SU-DHL-6 (cell line): ENCODE results near the gene PPARG.

ENCODE experiments used
- H2AFZ ChIP-seq: fragments of 200-600 bp; sonication (generic); 2 replicates; pipeline ENCODE4 v1.6.1; 2014; ENCODE audit warnings: low read depth, mild to moderate bottlenecking, moderate library complexity, mixed read lengths, antibody characterized with exemption, low read length; ENCODE audit not compliant: severe bottlenecking
- H3F3A ChIP-seq: fragments of 200-600 bp; shearing (Covaris generic); 2 replicates; pipeline ENCODE4 v1.6.0; 2016; ENCODE audit warnings: antibody characterized with exemption, mild to moderate bottlenecking; ENCODE audit not compliant: insufficient read depth
- H3K27ac ChIP-seq: fragments of 200-600 bp; sonication (generic); 2 replicates; pipeline ENCODE4 v1.5.1; 2016; ENCODE audit warnings: low read depth, mild to moderate bottlenecking, low read length, moderate library complexity, mixed read lengths
- H3K27me3 ChIP-seq: fragments of 200-600 bp; sonication (generic), shearing (Covaris generic); 2 replicates; pipeline ENCODE4 v1.6.0; 2014; ENCODE audit warnings: mild to moderate bottlenecking, low read length
- H3K36me3 ChIP-seq: fragments of 200-600 bp; sonication (generic); 2 replicates; pipeline ENCODE4 v1.6.1; 2014; ENCODE audit warnings: mild to moderate bottlenecking, low read length, mixed read lengths
- H3K4me2 ChIP-seq: fragments of 300-600, 200-600 bp; shearing (Covaris generic), sonication (generic); 2 replicates; pipeline ENCODE4 v1.6.0; 2014; ENCODE audit warnings: low read length, low read depth, mild to moderate bottlenecking; ENCODE audit not compliant: poor library complexity, severe bottlenecking
- H3K4me3 ChIP-seq: fragments of 200-600 bp; sonication (generic); 2 replicates; pipeline ENCODE4 v1.5.1; 2014; ENCODE audit warnings: antibody characterized with exemption, low read length, mild to moderate bottlenecking, mixed read lengths; ENCODE audit not compliant: insufficient read depth, poor library complexity, severe bottlenecking
- H3K79me2 ChIP-seq: fragments of 200-600 bp; sonication (generic); 2 replicates; pipeline ENCODE4 v1.6.1; 2014; ENCODE audit warnings: mild to moderate bottlenecking, low read length, moderate library complexity; ENCODE audit not compliant: insufficient read depth
- H3K9ac ChIP-seq: fragments of 200-600 bp; sonication (generic); 2 replicates; pipeline ENCODE4 v1.7.0; 2014; ENCODE audit warnings: mild to moderate bottlenecking, low read length
- H3K9me2 ChIP-seq: fragments of 200-600 bp; sonication (generic); replicated peaks from 2 replicates; pipeline ENCODE4 v1.6.1; 2014; ENCODE audit warnings: low read length; ENCODE audit not compliant: insufficient read depth
- H3K9me3 ChIP-seq: fragments of 200-600 bp; sonication (generic); 2 replicates; pipeline ENCODE4 v1.6.1; 2014; ENCODE audit warnings: low read length, mixed read lengths; ENCODE audit not compliant: insufficient read depth
- H4K20me1 ChIP-seq: fragments of 200-600 bp; sonication (generic); 2 replicates; pipeline ENCODE4 v1.6.1; 2014; ENCODE audit warnings: low read depth, mild to moderate bottlenecking, antibody characterized with exemption, low read length, moderate library complexity, mixed read lengths
- EZH2phosphoT487 ChIP-seq: fragments of 200-600 bp; sonication (generic), shearing (Covaris generic); conservative IDR thresholded peaks from 2 replicates; pipeline ENCODE4 v1.6.1; 2018; ENCODE audit warnings: mild to moderate bottlenecking, antibody characterized with exemption, low read length, moderate library complexity, mixed read lengths
- TF ChIP-seq, protein P1 (sequence below): fragments of 200-600 bp; sonication (generic); IDR thresholded peaks from one replicate; pipeline ENCODE4 v1.5.1; 2017; ENCODE audit warnings: antibody characterized with exemption, mild to moderate bottlenecking, low read length, moderate library complexity; ENCODE audit not compliant: insufficient read depth, poor library complexity, severe bottlenecking

The PPARG gene

DNA sequence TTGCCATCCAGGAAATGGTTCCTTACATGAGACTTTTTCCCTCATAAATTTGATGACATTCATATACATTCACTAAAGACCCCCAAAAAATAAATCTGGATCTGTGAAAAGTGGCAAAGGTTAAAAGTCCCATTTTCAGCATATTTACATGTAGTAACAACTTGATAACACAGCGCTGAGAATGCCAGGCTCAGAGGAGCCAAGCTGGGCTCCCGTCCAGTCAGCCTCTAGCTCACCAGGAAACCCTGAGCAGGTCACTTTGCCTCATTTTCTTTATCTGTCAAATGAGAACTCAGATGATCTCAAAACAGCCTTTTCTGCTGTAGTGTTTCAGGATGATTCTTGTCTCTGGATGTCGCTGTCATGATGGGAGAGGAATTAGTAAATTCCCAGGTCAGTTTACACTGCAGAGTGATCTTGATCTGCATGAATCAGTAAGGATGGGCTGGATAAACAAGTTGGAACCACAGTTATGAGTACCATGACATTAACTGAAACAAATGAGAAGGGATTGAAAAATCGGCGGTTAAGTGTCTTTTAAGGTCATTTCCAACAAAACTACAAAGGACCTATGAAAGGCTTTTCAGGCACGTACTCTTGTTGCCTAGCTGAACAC is 82.8 kb downstream of the PPARG start:
- H3K9me2 ChIP-seq = no peaks in the 10 kb centered on the region
- H3K36me3 ChIP-seq = no peaks in the 10 kb centered on the region
- H3K4me2 ChIP-seq = no peak overlapping the region
- H3K79me2 ChIP-seq = no peaks in the 10 kb centered on the region
- H3F3A ChIP-seq = no peaks in the 10 kb centered on the region
- no peak overlapping the region for H3K27ac ChIP-seq
- no peak overlapping the region for H3K9ac ChIP-seq
- no peaks in the 10 kb centered on the region for H3K27me3 ChIP-seq
- H2AFZ ChIP-seq = no peak overlapping the region
- TF ChIP-seq, protein P1, sequence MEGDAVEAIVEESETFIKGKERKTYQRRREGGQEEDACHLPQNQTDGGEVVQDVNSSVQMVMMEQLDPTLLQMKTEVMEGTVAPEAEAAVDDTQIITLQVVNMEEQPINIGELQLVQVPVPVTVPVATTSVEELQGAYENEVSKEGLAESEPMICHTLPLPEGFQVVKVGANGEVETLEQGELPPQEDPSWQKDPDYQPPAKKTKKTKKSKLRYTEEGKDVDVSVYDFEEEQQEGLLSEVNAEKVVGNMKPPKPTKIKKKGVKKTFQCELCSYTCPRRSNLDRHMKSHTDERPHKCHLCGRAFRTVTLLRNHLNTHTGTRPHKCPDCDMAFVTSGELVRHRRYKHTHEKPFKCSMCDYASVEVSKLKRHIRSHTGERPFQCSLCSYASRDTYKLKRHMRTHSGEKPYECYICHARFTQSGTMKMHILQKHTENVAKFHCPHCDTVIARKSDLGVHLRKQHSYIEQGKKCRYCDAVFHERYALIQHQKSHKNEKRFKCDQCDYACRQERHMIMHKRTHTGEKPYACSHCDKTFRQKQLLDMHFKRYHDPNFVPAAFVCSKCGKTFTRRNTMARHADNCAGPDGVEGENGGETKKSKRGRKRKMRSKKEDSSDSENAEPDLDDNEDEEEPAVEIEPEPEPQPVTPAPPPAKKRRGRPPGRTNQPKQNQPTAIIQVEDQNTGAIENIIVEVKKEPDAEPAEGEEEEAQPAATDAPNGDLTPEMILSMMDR = no peak
- no peak for TF ChIP-seq EZH2phosphoT487
- H3K4me3 ChIP-seq = no peak overlapping the region
- no peaks in the 10 kb centered on the region for H4K20me1 ChIP-seq
- no peaks in the 10 kb centered on the region for H3K9me3 ChIP-seq

DNA sequence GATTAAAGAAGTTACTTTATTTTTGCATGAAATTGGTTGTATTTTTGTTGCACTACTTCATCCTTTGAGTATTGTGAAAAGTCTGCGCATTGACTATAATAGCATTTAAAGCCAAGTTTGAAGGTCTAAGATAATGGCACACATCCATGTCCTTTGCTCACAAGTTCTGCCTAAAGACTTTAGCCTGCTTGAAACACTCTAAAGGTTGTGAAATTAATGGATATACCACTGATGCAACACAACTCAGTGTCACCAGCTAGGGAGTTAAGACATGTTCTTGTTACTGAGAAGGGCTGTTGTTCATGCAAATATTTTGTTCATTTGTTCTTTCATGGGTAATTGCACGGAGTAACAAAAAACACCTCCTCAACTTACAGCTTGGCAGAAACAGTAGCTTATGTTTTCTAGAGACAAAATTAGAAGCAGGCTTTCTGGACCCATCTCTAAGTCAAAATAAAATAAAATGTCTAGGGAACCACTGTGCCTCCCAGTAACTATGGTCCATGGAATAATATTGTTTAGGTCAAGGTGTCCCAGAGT is 83.9 kb downstream of the PPARG start:
- no peak overlapping the region for H2AFZ ChIP-seq
- no peaks in the 10 kb centered on the region for H3K36me3 ChIP-seq
- no peaks in the 10 kb centered on the region for H3K79me2 ChIP-seq
- no peaks in the 10 kb centered on the region for H3K27me3 ChIP-seq
- no peaks in the 10 kb centered on the region for H3F3A ChIP-seq
- no peak overlapping the region for H3K4me3 ChIP-seq
- no peak overlapping the region for H3K9ac ChIP-seq
- H4K20me1 ChIP-seq = no peaks in the 10 kb centered on the region
- H3K9me3 ChIP-seq = no peaks in the 10 kb centered on the region
- no peak overlapping the region for H3K27ac ChIP-seq
- TF ChIP-seq EZH2phosphoT487 = no peak
- TF ChIP-seq, protein P1 = no peak
- H3K4me2 ChIP-seq = no peak overlapping the region
- H3K9me2 ChIP-seq = no peaks in the 10 kb centered on the region

DNA sequence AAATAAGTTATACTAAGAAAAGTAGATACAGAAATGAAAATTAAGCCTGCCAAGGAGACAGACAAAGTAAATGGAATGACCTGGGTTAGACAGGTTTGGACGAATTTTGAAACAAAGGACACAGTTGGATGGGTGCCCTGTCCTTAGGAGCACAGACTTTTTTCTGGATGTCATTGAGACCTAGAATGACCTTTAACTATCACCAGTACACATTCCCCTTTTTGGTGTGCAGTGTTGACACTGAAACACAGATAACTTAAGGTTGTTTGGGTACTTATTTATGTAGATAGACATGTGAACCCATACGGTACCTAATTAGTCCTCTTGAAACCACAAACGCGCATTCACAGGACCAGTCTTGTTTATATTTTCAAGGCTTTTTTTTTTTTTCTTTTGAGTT is 86.7 kb downstream of the PPARG start:
- no peaks in the 10 kb centered on the region for H4K20me1 ChIP-seq
- no peaks in the 10 kb centered on the region for H3K36me3 ChIP-seq
- no peak overlapping the region for H3K9ac ChIP-seq
- no peak overlapping the region for H3K4me2 ChIP-seq
- H3K27me3 ChIP-seq = no peaks in the 10 kb centered on the region
- no peak overlapping the region for H3K4me3 ChIP-seq
- no peaks in the 10 kb centered on the region for H3K9me2 ChIP-seq
- H3K9me3 ChIP-seq = no peaks in the 10 kb centered on the region
- TF ChIP-seq, protein P1 = no peak
- no peak for TF ChIP-seq EZH2phosphoT487
- no peaks in the 10 kb centered on the region for H3F3A ChIP-seq
- H3K27ac ChIP-seq = no peak overlapping the region
- H2AFZ ChIP-seq = no peak overlapping the region
- no peaks in the 10 kb centered on the region for H3K79me2 ChIP-seq
